K562 (cell line): ENCODE measurements around the gene ANXA2. TPM values are rescaled to one million over a fixed set of nuclear protein-coding genes. Genes with fewer than 3 reads are reported as not detected.
A peak's percentile ranks its signal among the peaks of the same experiment; 100 is the strongest.

Experiments
- ARHGAP35 ChIP-seq: fragments of 450-650 bp; IDR thresholded peaks from 2 replicates; pipeline ENCODE4 v1.6.1; 2018; ENCODE audit not compliant: partially characterized antibody
- COPS2 ChIP-seq: fragments of 450-650 bp; conservative IDR thresholded peaks from 2 replicates; pipeline ENCODE4 v1.6.1; 2016; ENCODE audit warnings: mild to moderate bottlenecking, moderate library complexity
- CREB1 ChIP-seq, 2 experiments: sonication (generic) in 1 of 2; formaldehyde crosslinking in 1 of 2; IDR thresholded peaks; 2 replicates each; pipeline versions ENCODE4 v1.6.1 to v1.8.0; 2012 to 2022; ENCODE audit warnings: inconsistent platforms in 1 of 2, mild to moderate bottlenecking in 1 of 2, missing genetic modification reagents in 1 of 2, moderate library complexity in 1 of 2
- FOXM1 ChIP-seq, 2 experiments: fragments of 450-650 bp in 1 of 2; sonication (generic) in 1 of 2; formaldehyde crosslinking in 1 of 2; IDR thresholded peaks; 2 replicates each; pipeline versions ENCODE4 v1.6.1 to v1.9.0; 2017 to 2022; ENCODE audit warnings: low read depth in 2 of 2, mild to moderate bottlenecking in 2 of 2, missing genetic modification reagents in 1 of 2, moderate library complexity in 1 of 2
- HSF4 ChIP-seq: fragments of 250-450 bp; sonication (Bioruptor Pico); IDR thresholded peaks from 2 replicates; pipeline ENCODE4 v2.1.2; 2022; ENCODE audit warnings: mild to moderate bottlenecking, moderate library complexity, borderline replicate concordance
- LEF1 ChIP-seq: fragments of 450-650 bp; IDR thresholded peaks from 2 replicates; pipeline ENCODE4 v1.6.1; 2016; ENCODE audit warnings: mild to moderate bottlenecking
- MTA3 ChIP-seq: fragments of 450-650 bp; formaldehyde crosslinking; IDR thresholded peaks from 2 replicates; pipeline ENCODE4 v1.6.1; 2017; ENCODE audit warnings: mild to moderate bottlenecking, borderline replicate concordance
- MYBL2 ChIP-seq, 2 experiments: fragments of 450-650 bp in 1 of 2; sonication (generic) in 1 of 2; formaldehyde crosslinking in 1 of 2; IDR thresholded peaks; 2 replicates each; pipeline versions ENCODE4 v1.6.1 to v1.8.1; 2017 to 2022; ENCODE audit warnings: borderline replicate concordance in 1 of 2, inconsistent platforms in 1 of 2, low read depth in 1 of 2, mild to moderate bottlenecking in 1 of 2, missing genetic modification reagents in 1 of 2, moderate library complexity in 1 of 2
- NFRKB ChIP-seq: fragments of 450-650 bp; IDR thresholded peaks from 2 replicates; pipeline ENCODE4 v1.6.1; 2016; ENCODE audit warnings: low read depth
- POLR3G ChIP-seq: IDR thresholded peaks from 2 replicates; pipeline ENCODE4 v1.6.1; 2011; ENCODE audit not compliant: insufficient read length, insufficient replicate concordance; ENCODE audit errors: extremely low read depth
- RBM25 ChIP-seq: fragments of 200-400 bp; formaldehyde crosslinking; IDR thresholded peaks from 2 replicates; pipeline ENCODE4 v1.6.1; 2018; ENCODE audit warnings: low read length, low read depth, moderate library complexity; ENCODE audit not compliant: severe bottlenecking
- SIRT6 ChIP-seq: IDR thresholded peaks from one replicate; pipeline ENCODE4 v1.6.1; 2012; ENCODE audit warnings: low read depth, mild to moderate bottlenecking, control low read depth, inconsistent platforms, low read length, moderate library complexity
- ZNF165 ChIP-seq: fragments of 250-450 bp; sonication (Bioruptor Pico); IDR thresholded peaks from 2 replicates; pipeline ENCODE4 v1.4.0; 2020; ENCODE audit warnings: borderline replicate concordance
- ZNF324 ChIP-seq: fragments of 250-450 bp; sonication (Bioruptor Pico); IDR thresholded peaks from 2 replicates; pipeline ENCODE4 v1.4.0; 2020; ENCODE audit warnings: mild to moderate bottlenecking
- ZNF445 ChIP-seq: fragments of 250-450 bp; sonication (Bioruptor Pico); IDR thresholded peaks from 2 replicates; pipeline ENCODE4 v1.4.0; 2020; ENCODE audit warnings: low read depth, mild to moderate bottlenecking, moderate library complexity
- polyA plus RNA-seq, 8 experiments: library from polyadenylated mRNA; depleted of rRNA in 4 of 8; stranded (reverse) in 5 of 8; unstranded in 3 of 8; fragments of >200 nt; fragmentation: Nextera tagmentation in 2 of 8; fragmentation: Illumina TruSeq in 1 of 8; extraction: Ambion mirVana in 2 of 8; extraction: Trizol in 1 of 8; gene quantifications; 2 replicates each; pipeline versions ENCODE4 v1.2.1 to v1.2.3, GENCODE V29; 2011 to 2014; ENCODE audit warnings: inconsistent platforms in 1 of 8, missing spikeins in 1 of 8
- total RNA-seq, 7 experiments: library from RNA; depleted of rRNA in 6 of 7; stranded (reverse); fragments of >200 nt in 6 of 7; fragmentation: Illumina TruSeq in 2 of 7; extraction: Trizol in 2 of 7; gene quantifications; 2 replicates each; pipeline versions ENCODE4 v1.2.1 to v1.2.3, GENCODE V29; 2011 to 2021; ENCODE audit warnings: low replicate concordance in 1 of 7
- TF ChIP-seq, protein P1 (sequence below): fragments of 450-650 bp; formaldehyde crosslinking; IDR thresholded peaks from 2 replicates; pipeline ENCODE4 v1.4.0; 2020; ENCODE audit warnings: mild to moderate bottlenecking, moderate library complexity
- TF ChIP-seq, protein P2 (sequence below): IDR thresholded peaks from 3 replicates; pipeline ENCODE4 v1.6.1; 2011; ENCODE audit warnings: borderline replicate concordance, mild to moderate bottlenecking, moderate library complexity; ENCODE audit not compliant: insufficient read length; ENCODE audit errors: extremely low read depth
- TF ChIP-seq, protein P3 (sequence below), 2 experiments: fragments of 200-800 bp in 1 of 2; sonication (Bioruptor generic) in 1 of 2; sonication (generic) in 1 of 2; formaldehyde crosslinking in 1 of 2; IDR thresholded peaks in 1 of 2; conservative IDR thresholded peaks in 1 of 2; 2 replicates each; pipeline versions ENCODE4 v1.5.0 to v1.6.1; 2016 to 2020; ENCODE audit warnings: missing compliant biosample characterization in 1 of 2, missing genetic modification characterization in 1 of 2, missing genetic modification reagents in 1 of 2
- TF ChIP-seq, protein P4 (sequence below): sonication (generic); formaldehyde crosslinking; IDR thresholded peaks from 2 replicates; pipeline ENCODE4 v1.8.0; 2022; ENCODE audit warnings: mild to moderate bottlenecking, missing genetic modification reagents

ANXA2 gene
- total and polyA plus RNA-seq, 9 of the 15 experiments (the other 6 are each of a cell fraction or from before 2014, with no cell fraction given) = 301 to 1,102 (median 452) TPM

DNA sequence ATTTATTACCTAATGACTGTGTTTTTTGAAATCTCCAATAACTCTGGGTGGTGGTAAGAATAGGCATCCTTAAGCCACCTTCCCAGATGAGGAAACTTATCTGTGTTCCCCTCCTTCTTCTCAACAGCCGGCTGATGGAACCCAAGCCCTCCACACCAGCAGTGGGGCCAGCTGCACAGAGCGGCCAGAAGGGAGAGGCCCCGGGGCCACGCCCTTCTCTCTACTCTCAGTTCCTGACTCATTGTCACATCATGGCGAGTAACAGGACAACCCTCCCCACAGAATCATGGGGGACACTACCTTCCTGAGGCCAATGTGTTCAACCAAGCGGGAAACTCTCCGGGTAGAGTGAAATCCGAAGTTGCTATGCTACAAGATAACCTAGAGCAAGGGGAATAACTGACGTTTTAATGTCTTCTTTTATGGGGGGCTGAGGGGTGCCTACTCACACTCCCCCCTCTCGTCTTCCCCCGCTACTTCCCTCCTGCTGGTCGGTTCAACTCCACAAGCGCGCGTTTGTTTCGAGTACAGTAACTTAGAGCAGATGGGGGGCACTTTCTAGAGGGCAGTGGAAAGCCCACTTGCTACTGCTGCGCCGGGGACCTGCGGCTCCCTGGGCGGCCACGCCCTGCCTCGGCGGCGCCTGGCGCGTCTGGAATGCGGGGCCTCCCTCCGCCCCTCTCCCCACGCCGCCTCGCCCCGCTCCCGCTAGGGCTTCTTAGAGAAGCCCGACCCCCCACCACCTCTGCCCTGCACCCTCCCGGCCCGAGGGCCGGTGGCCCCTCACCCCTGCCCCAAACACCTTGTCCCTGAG lies 621 bp downstream of the ANXA2 start (continued):
- TF ChIP-seq CREB1 (IDR thresholded peaks at IDR 0.05) = no peak
- TF ChIP-seq CREB1 (CRISPR knock-in tag; IDR thresholded peaks at IDR 0.05) = 0 out of 2 replicates have a peak, but pooled peaks have one; percentile 23
- TF ChIP-seq ARHGAP35 = no peak
- TF ChIP-seq POLR3G = no peak
- no peak for TF ChIP-seq COPS2
- TF ChIP-seq ZNF165 (CRISPR knock-in tag) = no peak
- TF ChIP-seq RBM25 = no peak
- TF ChIP-seq SIRT6 = no peak
- TF ChIP-seq ZNF445 (CRISPR knock-in tag) = no peak
- no peak for TF ChIP-seq FOXM1 (IDR thresholded peaks at IDR 0.05; ENCODE audit: low read depth)
- TF ChIP-seq FOXM1 (CRISPR knock-in tag; IDR thresholded peaks at IDR 0.05; ENCODE audit: low read depth) = no peak; the same call in 1 of the 2 replicates
- TF ChIP-seq ZNF324 (CRISPR knock-in tag) = no peak
- TF ChIP-seq, protein P1, sequence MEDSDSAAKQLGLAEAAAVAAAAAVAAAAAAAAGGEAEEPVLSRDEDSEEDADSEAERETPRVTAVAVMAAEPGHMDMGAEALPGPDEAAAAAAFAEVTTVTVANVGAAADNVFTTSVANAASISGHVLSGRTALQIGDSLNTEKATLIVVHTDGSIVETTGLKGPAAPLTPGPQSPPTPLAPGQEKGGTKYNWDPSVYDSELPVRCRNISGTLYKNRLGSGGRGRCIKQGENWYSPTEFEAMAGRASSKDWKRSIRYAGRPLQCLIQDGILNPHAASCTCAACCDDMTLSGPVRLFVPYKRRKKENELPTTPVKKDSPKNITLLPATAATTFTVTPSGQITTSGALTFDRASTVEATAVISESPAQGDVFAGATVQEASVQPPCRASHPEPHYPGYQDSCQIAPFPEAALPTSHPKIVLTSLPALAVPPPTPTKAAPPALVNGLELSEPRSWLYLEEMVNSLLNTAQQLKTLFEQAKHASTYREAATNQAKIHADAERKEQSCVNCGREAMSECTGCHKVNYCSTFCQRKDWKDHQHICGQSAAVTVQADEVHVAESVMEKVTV (CRISPR knock-in tag) = no peak
- no peak for TF ChIP-seq MYBL2 (IDR thresholded peaks at IDR 0.05; ENCODE audit: low read depth)
- TF ChIP-seq MYBL2 (CRISPR knock-in tag; IDR thresholded peaks at IDR 0.05; ENCODE audit: borderline replicate concordance) = no peak
- peak; percentile 16; the same call in 1 of the 2 replicates for TF ChIP-seq MTA3
- TF ChIP-seq NFRKB = peak; percentile 81
- TF ChIP-seq, protein P2, sequence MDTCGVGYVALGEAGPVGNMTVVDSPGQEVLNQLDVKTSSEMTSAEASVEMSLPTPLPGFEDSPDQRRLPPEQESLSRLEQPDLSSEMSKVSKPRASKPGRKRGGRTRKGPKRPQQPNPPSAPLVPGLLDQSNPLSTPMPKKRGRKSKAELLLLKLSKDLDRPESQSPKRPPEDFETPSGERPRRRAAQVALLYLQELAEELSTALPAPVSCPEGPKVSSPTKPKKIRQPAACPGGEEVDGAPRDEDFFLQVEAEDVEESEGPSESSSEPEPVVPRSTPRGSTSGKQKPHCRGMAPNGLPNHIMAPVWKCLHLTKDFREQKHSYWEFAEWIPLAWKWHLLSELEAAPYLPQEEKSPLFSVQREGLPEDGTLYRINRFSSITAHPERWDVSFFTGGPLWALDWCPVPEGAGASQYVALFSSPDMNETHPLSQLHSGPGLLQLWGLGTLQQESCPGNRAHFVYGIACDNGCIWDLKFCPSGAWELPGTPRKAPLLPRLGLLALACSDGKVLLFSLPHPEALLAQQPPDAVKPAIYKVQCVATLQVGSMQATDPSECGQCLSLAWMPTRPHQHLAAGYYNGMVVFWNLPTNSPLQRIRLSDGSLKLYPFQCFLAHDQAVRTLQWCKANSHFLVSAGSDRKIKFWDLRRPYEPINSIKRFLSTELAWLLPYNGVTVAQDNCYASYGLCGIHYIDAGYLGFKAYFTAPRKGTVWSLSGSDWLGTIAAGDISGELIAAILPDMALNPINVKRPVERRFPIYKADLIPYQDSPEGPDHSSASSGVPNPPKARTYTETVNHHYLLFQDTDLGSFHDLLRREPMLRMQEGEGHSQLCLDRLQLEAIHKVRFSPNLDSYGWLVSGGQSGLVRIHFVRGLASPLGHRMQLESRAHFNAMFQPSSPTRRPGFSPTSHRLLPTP = no peak
- TF ChIP-seq HSF4 (CRISPR knock-in tag) = no peak
- TF ChIP-seq, protein P3, sequence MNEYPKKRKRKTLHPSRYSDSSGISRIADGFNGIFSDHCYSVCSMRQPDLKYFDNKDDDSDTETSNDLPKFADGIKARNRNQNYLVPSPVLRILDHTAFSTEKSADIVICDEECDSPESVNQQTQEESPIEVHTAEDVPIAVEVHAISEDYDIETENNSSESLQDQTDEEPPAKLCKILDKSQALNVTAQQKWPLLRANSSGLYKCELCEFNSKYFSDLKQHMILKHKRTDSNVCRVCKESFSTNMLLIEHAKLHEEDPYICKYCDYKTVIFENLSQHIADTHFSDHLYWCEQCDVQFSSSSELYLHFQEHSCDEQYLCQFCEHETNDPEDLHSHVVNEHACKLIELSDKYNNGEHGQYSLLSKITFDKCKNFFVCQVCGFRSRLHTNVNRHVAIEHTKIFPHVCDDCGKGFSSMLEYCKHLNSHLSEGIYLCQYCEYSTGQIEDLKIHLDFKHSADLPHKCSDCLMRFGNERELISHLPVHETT (CRISPR knock-in tag; conservative IDR thresholded peaks at IDR 0.05 in 1 of 2, IDR thresholded peaks at IDR 0.05 in 1 of 2) = 0 out of 4 replicates have a peak, but pooled peaks of 1 of the 2 experiments have one; percentile 20
- TF ChIP-seq, protein P4, sequence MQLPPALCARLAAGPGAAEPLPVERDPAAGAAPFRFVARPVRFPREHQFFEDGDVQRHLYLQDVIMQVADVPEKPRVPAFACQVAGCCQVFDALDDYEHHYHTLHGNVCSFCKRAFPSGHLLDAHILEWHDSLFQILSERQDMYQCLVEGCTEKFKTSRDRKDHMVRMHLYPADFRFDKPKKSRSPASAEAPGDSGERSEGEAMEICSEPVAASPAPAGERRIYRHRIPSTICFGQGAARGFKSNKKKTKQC (CRISPR knock-in tag) = no peak
- TF ChIP-seq LEF1 = no peak
